HepG2 (cell line): ENCODE data around the gene KIAA1549. TPM values are rescaled to one million over a fixed set of nuclear protein-coding genes. Genes with fewer than 3 reads are reported as not detected.

ENCODE experiments used
- ATAC-seq: fragments of 200-7000 bp; cut with Tn5 transposase; 3 replicates; pipeline ENCODE4 v1.9.1; 2020; ENCODE audit warnings: mild to moderate bottlenecking, moderate library complexity
- BruUV-seq: library from RNA; stranded (reverse); fragments of 400-500 nt; replicated peaks from 2 replicates; lab custom pipeline; 2021; lab: Mats Ljungman, UMichigan
- CTCF ChIA-PET: fragments of 300-600 bp; formaldehyde crosslinking; extraction: SDS; loops from one replicate; lab custom pipeline; 2021; ENCODE audit warnings: low total read pairs, inconsistent platforms, low intra/inter-chr PET ratio; lab: Yijun Ruan, JAX
- POLR2A ChIA-PET: fragments of 350-600 bp; sonication (Branson Sonifier 250); formaldehyde crosslinking; loops from one replicate; lab custom pipeline; 2020; ENCODE audit warnings: antibody characterized with exemption, inconsistent platforms; lab: Yijun Ruan, JAX
- DNase-seq: peaks from one replicate; pipeline ENCODE4 v3.0.0-alpha.2; 2015; ENCODE audit warnings: low spot score
- FAIRE-seq: peaks from 3 replicates; lab custom pipeline; 2011; peaks lifted over from hg19 to GRCh38; lab: Jason Lieb, UNC
- H2AFZ ChIP-seq: one replicate; pipeline ENCODE4 v1.6.1; 2011; ENCODE audit warnings: low read length, inconsistent platforms
- H3K27ac ChIP-seq: fragments of 300-600 bp; 3 replicates; pipeline ENCODE4 v1.8.0; 2011; ENCODE audit warnings: mixed run types, mild to moderate bottlenecking, mixed read lengths, low read length, inconsistent platforms; ENCODE audit not compliant: insufficient read depth; ENCODE audit errors: extremely low read length
- H3K27me3 ChIP-seq, 2 experiments: fragments of 200-600 bp in 1 of 2; 2 replicates in 1 of 2; 3 replicates in 1 of 2; pipeline versions ENCODE4 v1.6.0 to v1.8.0; 2011; ENCODE audit warnings: low read length in 2 of 2, mild to moderate bottlenecking in 2 of 2, moderate library complexity in 2 of 2, inconsistent platforms in 1 of 2; ENCODE audit not compliant: insufficient read depth in 2 of 2, control insufficient read depth in 1 of 2
- H3K36me3 ChIP-seq, 2 experiments: fragments of 200-600 bp in 1 of 2; replicated peaks in 1 of 2; 2 replicates in 1 of 2; 3 replicates in 1 of 2; pipeline versions ENCODE4 v1.5.1 to v1.8.0; 2011; ENCODE audit warnings: low read length in 2 of 2, inconsistent platforms in 1 of 2; ENCODE audit not compliant: insufficient read depth in 2 of 2, control insufficient read depth in 1 of 2
- H3K4me1 ChIP-seq: 2 replicates; pipeline ENCODE4 v1.5.1; 2012; ENCODE audit warnings: low read length, inconsistent platforms; ENCODE audit not compliant: insufficient read depth
- H3K4me2 ChIP-seq: 2 replicates; pipeline ENCODE4 v1.6.0; 2011; ENCODE audit warnings: low read depth, low read length, inconsistent platforms
- H3K4me3 ChIP-seq, 3 experiments: fragments of 200-600 bp in 1 of 3; sonication (generic), shearing (Covaris generic) in 1 of 3; replicated peaks in 1 of 3; 2 replicates each; pipeline ENCODE4 v1.5.1; 2011 to 2016; ENCODE audit warnings: low read length in 3 of 3, inconsistent platforms in 2 of 3, low read depth in 2 of 3, mild to moderate bottlenecking in 2 of 3, control low read depth in 1 of 3, mixed read lengths in 1 of 3; ENCODE audit not compliant: insufficient read depth in 1 of 3
- H3K79me2 ChIP-seq: one replicate; pipeline ENCODE4 v1.6.1; 2011; ENCODE audit warnings: low read length, inconsistent platforms; ENCODE audit not compliant: insufficient read depth
- H3K9ac ChIP-seq: 2 replicates; pipeline ENCODE4 v1.6.0; 2011; ENCODE audit warnings: mild to moderate bottlenecking, low read depth, low read length, inconsistent platforms; ENCODE audit not compliant: insufficient read depth
- H3K9me3 ChIP-seq: 2 replicates; pipeline ENCODE4 v1.5.1; 2012; ENCODE audit warnings: mild to moderate bottlenecking, low read length
- H4K20me1 ChIP-seq: 2 replicates; pipeline ENCODE4 v1.6.0; 2011; ENCODE audit warnings: inconsistent platforms, mild to moderate bottlenecking, low read length, moderate library complexity; ENCODE audit not compliant: insufficient read depth
- FOXC1 ChIP-seq: sonication (generic); formaldehyde crosslinking; IDR thresholded peaks from 2 replicates; pipeline ENCODE4 v1.8.0; 2022; ENCODE audit warnings: mild to moderate bottlenecking, missing genetic modification reagents, borderline replicate concordance
- HIVEP1 ChIP-seq: sonication (generic); formaldehyde crosslinking; IDR thresholded peaks from 2 replicates; pipeline ENCODE4 v1.4.0; 2020; ENCODE audit warnings: mild to moderate bottlenecking, missing genetic modification reagents
- ISX ChIP-seq: sonication (generic); formaldehyde crosslinking; conservative IDR thresholded peaks from 2 replicates; pipeline ENCODE4 v1.5.0; 2020; ENCODE audit warnings: missing genetic modification reagents
- JARID2 ChIP-seq: sonication (generic); formaldehyde crosslinking; IDR thresholded peaks from 2 replicates; pipeline ENCODE4 v1.8.1; 2023; ENCODE audit warnings: missing genetic modification reagents, inconsistent platforms; ENCODE audit not compliant: insufficient replicate concordance
- MTF1 ChIP-seq: sonication (generic); formaldehyde crosslinking; IDR thresholded peaks from 2 replicates; pipeline ENCODE4 v1.5.0; 2020; ENCODE audit warnings: missing genetic modification reagents
- REPIN1 ChIP-seq: sonication (generic); formaldehyde crosslinking; IDR thresholded peaks from 2 replicates; pipeline ENCODE4 v1.8.0; 2022; ENCODE audit warnings: missing genetic modification reagents, low read depth, mild to moderate bottlenecking, borderline replicate concordance
- SIX4 ChIP-seq: sonication (generic); formaldehyde crosslinking; IDR thresholded peaks from 2 replicates; pipeline ENCODE4 v1.4.0; 2020; ENCODE audit warnings: missing genetic modification reagents
- SMAD1 ChIP-seq: sonication (generic); formaldehyde crosslinking; IDR thresholded peaks from 2 replicates; pipeline ENCODE4 v1.4.0; 2020; ENCODE audit warnings: missing genetic modification reagents, low read depth, mild to moderate bottlenecking, borderline replicate concordance
- YEATS2 ChIP-seq: sonication (generic); formaldehyde crosslinking; IDR thresholded peaks from 2 replicates; pipeline ENCODE4 v1.4.0; 2020; ENCODE audit warnings: missing genetic modification reagents, borderline replicate concordance
- ZFP36 ChIP-seq: fragments of 150-350 bp; IDR thresholded peaks from 2 replicates; pipeline ENCODE4 v1.6.1; 2018; ENCODE audit warnings: borderline replicate concordance, low read length, low read depth; ENCODE audit not compliant: partially characterized antibody
- ZHX2 ChIP-seq, 2 experiments: sonication (generic) in 1 of 2; formaldehyde crosslinking in 1 of 2; IDR thresholded peaks; 2 replicates each; pipeline versions ENCODE4 v1.6.1 to v1.9.0; 2014 to 2022; ENCODE audit warnings: antibody characterized with exemption in 1 of 2, borderline replicate concordance in 1 of 2, inconsistent platforms in 1 of 2, low read depth in 1 of 2, missing genetic modification reagents in 1 of 2
- ZSCAN20 ChIP-seq: sonication (generic); formaldehyde crosslinking; IDR thresholded peaks from 2 replicates; pipeline ENCODE4 v1.4.0; 2020; ENCODE audit warnings: missing genetic modification reagents, mild to moderate bottlenecking, borderline replicate concordance
- WGBS: methylation state at CpG from one replicate; pipeline ENCODE4 v1.1.6; 2017; ENCODE audit warnings: low lambda C conversion rate; 5-methylcytosine and 5-hydroxymethylcytosine counted together
- in situ Hi-C: cut with HindIII; loops from 2 replicates; pipeline ENCODE4 v1.10.0; 2017; ENCODE audit warnings: low pct_unique_long_range_greater_than_20kb; ENCODE audit not compliant: extremely low pct_ligation_motif_present
- intact Hi-C: fragments of 100-400 bp; cut with micrococcal nuclease; formaldehyde crosslinking; loops from one replicate; pipeline ENCODE4 v1.10.0; 2022; ENCODE audit not compliant: unreplicated experiment
- polyA plus RNA-seq, 8 experiments: library from polyadenylated mRNA; depleted of rRNA in 3 of 8; stranded (reverse) in 7 of 8; unstranded in 1 of 8; fragments of >200 nt; fragmentation: Illumina TruSeq in 4 of 8; extraction: Trizol in 4 of 8; gene quantifications; 2 replicates each; pipeline versions ENCODE4 v1.2.1 to v1.2.3, GENCODE V29; 2011 to 2016; ENCODE audit warnings: low read depth in 4 of 8, missing spikeins in 1 of 8, mixed read lengths in 1 of 8; ENCODE audit not compliant: insufficient read depth in 1 of 8
- total RNA-seq, 5 experiments: library from RNA; depleted of rRNA; stranded (reverse); fragments of >200 nt; fragmentation: Illumina TruSeq; extraction: Trizol; gene quantifications; 2 replicates each; pipeline ENCODE4 v1.2.3, GENCODE V29; 2016; ENCODE audit warnings: low read depth in 1 of 5
- TF ChIP-seq, protein P1 (sequence below): sonication (generic); formaldehyde crosslinking; IDR thresholded peaks from 2 replicates; pipeline ENCODE4; 2020; ENCODE audit warnings: missing genetic modification reagents, mild to moderate bottlenecking, borderline replicate concordance
- TF ChIP-seq, protein P2 (sequence below): sonication (generic); formaldehyde crosslinking; IDR thresholded peaks from 2 replicates; pipeline ENCODE4 v1.5.0; 2020; ENCODE audit warnings: missing genetic modification reagents, mild to moderate bottlenecking, borderline replicate concordance

KIAA1549 gene
- total and polyA plus RNA-seq, 2 of the 13 experiments (the other 11 are each of a cell fraction or from before 2014, with no cell fraction given) = 1.1 to 1.8 TPM

- in situ Hi-C loops (no loop called here), intact Hi-C loops (no loop called here)
- 92% methylated on average over 6 of the region's 6 CpGs for WGBS
- no peaks in the 10 kb centered on the region for H3K9me3 ChIP-seq
- H2AFZ ChIP-seq = no peak overlapping the region
- H3K4me2 ChIP-seq = no peak overlapping the region
- H3K27ac ChIP-seq = no peak overlapping the region
- no peaks in the 10 kb centered on the region for H4K20me1 ChIP-seq
- no peak overlapping the region for H3K4me3 ChIP-seq
- TF ChIP-seq MTF1 (CRISPR knock-in tag) (no peak), ZFP36 (no peak), SMAD1 (CRISPR knock-in tag) (no peak), ISX (CRISPR knock-in tag) (no peak), SIX4 (CRISPR knock-in tag) (no peak), HIVEP1 (CRISPR knock-in tag) (no peak), REPIN1 (no peak), ZSCAN20 (CRISPR knock-in tag) (no peak), ZHX2 (IDR thresholded peaks at IDR 0.05; ENCODE audit: low read depth) (no peak), ZHX2 (CRISPR knock-in tag; IDR thresholded peaks at IDR 0.05; ENCODE audit: borderline replicate concordance) (no peak), FOXC1 (CRISPR knock-in tag) (no peak), YEATS2 (no peak), JARID2 (no peak)
- TF ChIP-seq, protein P1, sequence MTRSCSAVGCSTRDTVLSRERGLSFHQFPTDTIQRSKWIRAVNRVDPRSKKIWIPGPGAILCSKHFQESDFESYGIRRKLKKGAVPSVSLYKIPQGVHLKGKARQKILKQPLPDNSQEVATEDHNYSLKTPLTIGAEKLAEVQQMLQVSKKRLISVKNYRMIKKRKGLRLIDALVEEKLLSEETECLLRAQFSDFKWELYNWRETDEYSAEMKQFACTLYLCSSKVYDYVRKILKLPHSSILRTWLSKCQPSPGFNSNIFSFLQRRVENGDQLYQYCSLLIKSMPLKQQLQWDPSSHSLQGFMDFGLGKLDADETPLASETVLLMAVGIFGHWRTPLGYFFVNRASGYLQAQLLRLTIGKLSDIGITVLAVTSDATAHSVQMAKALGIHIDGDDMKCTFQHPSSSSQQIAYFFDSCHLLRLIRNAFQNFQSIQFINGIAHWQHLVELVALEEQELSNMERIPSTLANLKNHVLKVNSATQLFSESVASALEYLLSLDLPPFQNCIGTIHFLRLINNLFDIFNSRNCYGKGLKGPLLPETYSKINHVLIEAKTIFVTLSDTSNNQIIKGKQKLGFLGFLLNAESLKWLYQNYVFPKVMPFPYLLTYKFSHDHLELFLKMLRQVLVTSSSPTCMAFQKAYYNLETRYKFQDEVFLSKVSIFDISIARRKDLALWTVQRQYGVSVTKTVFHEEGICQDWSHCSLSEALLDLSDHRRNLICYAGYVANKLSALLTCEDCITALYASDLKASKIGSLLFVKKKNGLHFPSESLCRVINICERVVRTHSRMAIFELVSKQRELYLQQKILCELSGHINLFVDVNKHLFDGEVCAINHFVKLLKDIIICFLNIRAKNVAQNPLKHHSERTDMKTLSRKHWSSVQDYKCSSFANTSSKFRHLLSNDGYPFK (CRISPR knock-in tag) = no peak
- TF ChIP-seq, protein P2, sequence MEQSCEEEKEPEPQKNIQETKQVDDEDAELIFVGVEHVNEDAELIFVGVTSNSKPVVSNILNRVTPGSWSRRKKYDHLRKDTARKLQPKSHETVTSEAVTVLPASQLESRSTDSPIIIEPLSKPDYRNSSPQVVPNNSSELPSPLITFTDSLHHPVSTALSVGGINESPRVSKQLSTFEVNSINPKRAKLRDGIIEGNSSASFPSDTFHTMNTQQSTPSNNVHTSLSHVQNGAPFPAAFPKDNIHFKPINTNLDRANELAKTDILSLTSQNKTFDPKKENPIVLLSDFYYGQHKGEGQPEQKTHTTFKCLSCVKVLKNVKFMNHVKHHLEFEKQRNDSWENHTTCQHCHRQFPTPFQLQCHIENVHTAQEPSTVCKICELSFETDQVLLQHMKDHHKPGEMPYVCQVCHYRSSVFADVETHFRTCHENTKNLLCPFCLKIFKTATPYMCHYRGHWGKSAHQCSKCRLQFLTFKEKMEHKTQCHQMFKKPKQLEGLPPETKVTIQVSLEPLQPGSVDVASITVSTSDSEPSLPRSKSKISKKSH (CRISPR knock-in tag) = no peak
- no peak overlapping the region for H3K9ac ChIP-seq
- BruUV-seq = no TSS peak
- no peak for ATAC-seq
- H3K27me3 ChIP-seq = no peaks in the 10 kb centered on the region
- no peak for FAIRE-seq
- ChIA-PET POLR2A (no interaction called here), CTCF (no interaction called here)
- no peak for DNase-seq
- no peaks in the 10 kb centered on the region; a peak in 1 of 5 replicates for H3K36me3 ChIP-seq
- H3K4me1 ChIP-seq = no peaks in the 10 kb centered on the region
- no peaks in the 10 kb centered on the region for H3K79me2 ChIP-seq
Observed at GRCh38 chr7:138916275-138916674, 64.9 kb downstream of the KIAA1549 start.
